Stimulated activated CD4-positive, alpha-beta T cell treated with anti-CD3 and anti-CD28 coated beads, Interleukin-4, amount 100 ng/mL, for 4 hours (primary cell): ENCODE results near the gene CBX4.

ENCODE experiments used
- DNase-seq, 2 experiments: peaks; one replicate each; pipeline ENCODE4 v3.0.0-alpha.2; 2020

CBX4 gene

GRCh38 chr17:79839356-79840268 is at the start of gene CBX4:
Gene CBX4 (minus strand): TSS chr17:79839440. CDS start chr17:79839251, 189 bp downstream.
- peak; percentile 92 for DNase-seq

DNA sequence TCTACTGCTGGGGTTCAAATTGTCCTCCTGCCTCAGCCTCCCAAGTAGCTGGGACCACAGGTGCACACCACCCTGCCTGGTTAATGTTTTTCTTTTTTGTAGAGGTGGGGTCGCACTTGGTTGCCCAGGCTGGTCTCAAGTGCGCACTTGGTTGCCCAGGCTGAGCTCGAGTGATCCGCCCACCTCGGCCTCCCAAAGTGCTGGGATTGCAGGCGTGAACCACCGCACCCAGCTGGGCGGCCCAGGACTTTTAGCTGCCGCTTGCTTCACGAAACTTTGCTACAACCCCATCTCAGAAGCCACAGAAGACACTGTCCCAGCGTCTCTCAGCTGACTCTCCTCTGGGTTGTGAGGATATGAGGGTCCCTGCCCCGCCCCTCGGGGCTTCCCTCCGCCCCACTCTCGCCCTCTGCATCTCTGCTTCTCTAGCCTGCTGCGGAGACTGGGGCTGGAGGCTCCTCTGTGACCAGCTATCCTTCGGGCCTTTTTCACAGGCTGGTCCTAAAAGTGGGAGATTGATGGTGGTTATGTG is 48.8 kb upstream of the CBX4 start:
- no peak for DNase-seq

GRCh38 chr17:79887451-79887991 is 48.3 kb upstream of the CBX4 start:
- DNase-seq: no peak

DNA sequence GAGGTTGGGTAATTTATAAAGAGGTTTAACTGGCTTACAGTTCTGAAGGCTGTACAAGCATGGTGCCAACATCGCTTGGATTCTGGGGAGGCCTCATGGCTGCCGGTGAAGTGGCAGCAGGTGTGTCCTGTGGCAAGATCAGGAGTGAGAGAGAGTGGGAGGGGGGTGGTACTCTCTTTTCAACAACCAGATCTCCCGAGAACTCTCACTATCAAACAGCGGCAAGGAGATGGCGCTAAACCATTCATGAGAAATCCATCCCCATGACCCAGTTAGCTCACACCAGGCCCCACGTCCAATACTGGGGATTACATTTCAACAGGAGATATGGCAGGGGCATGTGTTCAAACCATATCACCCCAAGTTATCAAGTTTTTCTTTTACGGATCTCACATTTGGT is 44.0 kb upstream of the CBX4 start:
- DNase-seq: no peak

DNA sequence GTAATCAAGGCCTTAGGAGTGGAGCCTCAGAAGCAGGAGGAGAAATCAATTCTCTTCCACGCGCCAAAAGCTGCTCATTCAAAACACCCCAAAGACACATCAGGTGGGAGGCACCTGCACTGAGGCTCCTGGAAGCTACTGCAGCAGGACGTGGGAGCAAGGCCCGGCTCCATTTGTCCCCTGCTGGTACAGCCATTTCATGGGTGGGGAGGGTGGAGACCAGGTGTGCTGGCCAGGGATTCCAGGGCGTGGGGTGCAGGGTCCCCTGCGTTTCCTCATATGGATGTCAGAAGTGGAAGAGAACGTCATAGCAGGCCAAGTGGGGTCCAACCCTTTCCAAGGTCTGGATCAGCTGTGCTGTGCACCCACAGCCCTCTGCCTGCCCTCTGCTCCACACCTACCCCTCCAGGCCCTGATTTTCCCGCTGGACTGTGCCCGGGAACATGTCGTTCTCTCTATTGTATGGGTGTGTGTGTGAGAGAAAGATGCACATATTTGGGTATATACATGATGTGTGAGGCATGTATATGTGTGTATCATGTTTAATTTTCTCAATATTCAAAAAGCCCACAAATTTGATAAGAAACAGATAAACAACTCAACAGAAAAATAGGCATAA is 39.2 kb upstream of the CBX4 start:
- DNase-seq: no peak

- no peak for DNase-seq
Observed at GRCh38 chr17:79877041-79877440, 37.8 kb upstream of the CBX4 start.

- DNase-seq: no peak
Observed at GRCh38 chr17:79875511-79875910, 36.3 kb upstream of the CBX4 start.

GRCh38 chr17:79874329-79874981 is 35.2 kb upstream of the CBX4 start:
- peak in 1 of 2 experiments; percentile 17 for DNase-seq

- DNase-seq: no peak
Observed at GRCh38 chr17:79873583-79873982, 34.3 kb upstream of the CBX4 start.

- no peak for DNase-seq
Observed at GRCh38 chr17:79872762-79873161, 33.5 kb upstream of the CBX4 start.

DNA sequence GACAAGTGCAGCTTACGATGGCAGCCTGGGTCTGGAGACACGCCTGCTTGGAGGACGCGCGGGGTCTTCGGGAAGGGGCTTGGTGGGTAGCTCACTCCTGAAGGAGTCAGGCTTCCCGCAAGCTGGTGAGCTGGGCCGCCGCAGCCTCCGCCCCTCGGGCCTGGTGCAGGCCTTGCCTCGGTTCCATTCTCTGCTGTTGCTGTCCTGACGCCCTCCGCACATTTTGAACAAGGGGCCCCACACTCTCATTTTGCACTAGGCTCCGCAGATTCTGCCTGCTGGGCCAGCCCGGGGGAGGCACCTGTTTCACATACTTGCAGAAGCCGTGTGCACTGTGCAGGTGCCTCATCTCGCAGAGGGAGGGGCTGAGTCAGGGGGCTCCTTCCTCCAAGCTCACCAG is 31.9 kb upstream of the CBX4 start:
- no peak for DNase-seq

GRCh38 chr17:79870540-79870939 is 31.3 kb upstream of the CBX4 start:
- no peak for DNase-seq

- peak in 1 of 2 experiments; percentile 9 for DNase-seq
Observed at GRCh38 chr17:79866791-79867518, 27.7 kb upstream of the CBX4 start.

DNA sequence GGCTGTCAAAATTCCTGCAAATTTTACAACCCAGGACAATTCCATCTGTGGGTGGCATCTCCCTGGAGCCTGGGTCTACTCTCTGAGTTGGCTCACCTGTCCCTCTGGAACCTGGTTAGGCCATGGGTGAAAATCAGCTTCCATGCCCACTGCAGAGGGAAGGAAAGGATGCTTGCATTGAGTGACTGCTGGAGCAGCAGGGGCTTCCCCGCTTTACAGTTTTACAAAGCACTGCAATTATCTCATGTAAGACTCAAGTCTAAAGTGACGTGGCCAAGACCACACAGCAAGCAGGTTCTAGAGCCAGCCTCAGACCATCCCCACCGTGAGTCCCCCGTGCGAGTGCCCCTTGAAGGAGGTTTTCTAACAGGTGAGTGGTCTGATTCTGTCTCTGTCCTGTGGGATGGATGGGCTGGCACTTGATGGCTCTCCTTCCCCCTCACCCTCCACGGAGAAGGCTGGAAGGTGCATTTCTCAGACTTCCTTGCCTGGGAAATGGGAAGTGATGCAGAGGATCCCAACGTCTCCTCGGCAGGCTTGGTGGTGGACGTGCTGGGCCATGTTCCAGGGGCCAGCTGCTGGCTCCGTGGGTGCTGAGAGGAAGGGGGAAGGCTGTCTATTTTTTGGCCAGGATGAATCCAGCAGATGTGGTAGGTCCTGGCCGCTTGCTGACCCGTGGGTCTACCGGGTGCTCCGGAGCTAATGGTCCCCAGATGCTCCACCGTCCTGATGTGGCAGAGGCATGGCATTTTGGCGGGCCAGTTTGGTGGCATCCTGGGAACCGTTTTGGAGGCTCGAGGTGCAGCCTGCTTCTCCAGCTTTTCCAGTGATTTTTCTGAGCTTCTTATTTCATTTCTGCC is 26.3 kb upstream of the CBX4 start:
- DNase-seq: no peak

GRCh38 chr17:79864617-79865250 is 25.5 kb upstream of the CBX4 start:
- DNase-seq: no peak

GRCh38 chr17:79864147-79864546 is 24.9 kb upstream of the CBX4 start:
- no peak for DNase-seq

- DNase-seq: no peak
Observed at GRCh38 chr17:79862771-79863440, 23.7 kb upstream of the CBX4 start.

- DNase-seq: no peak
Observed at GRCh38 chr17:79862238-79862637, 23.0 kb upstream of the CBX4 start.

- DNase-seq: no peak
Observed at GRCh38 chr17:79861413-79862216, 22.4 kb upstream of the CBX4 start.
